Measurements from ENCODE around the gene HEATR5B.

DNA sequence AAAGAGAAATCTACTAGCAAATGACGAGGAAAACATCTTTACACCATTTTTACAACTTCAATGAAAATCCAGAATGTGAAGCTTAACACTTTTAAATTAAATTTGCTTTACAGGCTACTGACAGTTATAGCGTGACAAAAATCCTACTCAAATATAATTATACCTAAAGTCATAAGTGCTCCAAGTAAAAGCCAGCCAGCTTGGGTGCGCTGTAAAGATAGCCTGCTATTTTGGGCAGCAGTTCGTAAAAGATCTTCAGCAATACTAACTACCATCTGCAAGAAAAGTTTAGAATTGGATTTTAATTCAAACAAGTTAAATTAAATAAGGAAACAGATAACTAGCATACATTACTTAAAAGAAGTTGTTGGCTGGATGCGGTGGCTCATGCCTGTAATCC lies 22.4 kb downstream of the HEATR5B start:
- TF ChIP-seq POLR2AphosphoS5 (IDR thresholded peaks at IDR 0.05; ENCODE audit: low read depth, low read length), result no peak
- no peak for TF ChIP-seq CTCF (IDR thresholded peaks at IDR 0.05)
- no peak for TF ChIP-seq ELF1 (IDR thresholded peaks at IDR 0.05)

Data from SK-N-SH (cell line).